Cardiac fibroblast (primary cell): ENCODE results near the gene TRPM4.
A peak's percentile ranks its signal among the peaks of the same experiment; 100 is the strongest.

Source experiments
- DNase-seq, 2 donors: peaks; one replicate each; pipeline versions ENCODE4 v3.0.0 to v3.0.0-alpha.2; 2010; ENCODE audit warnings: low read depth in 2 of 2
- H3K4me3 ChIP-seq, 2 donors: replicated peaks in 1 of 2; 1 replicate in 1 of 2; 2 replicates in 1 of 2; pipeline ENCODE4 v1.5.1; 2011; ENCODE audit warnings: low read depth in 2 of 2, low read length in 2 of 2, mild to moderate bottlenecking in 2 of 2, moderate library complexity in 1 of 2
- TF ChIP-seq, protein P1 (sequence below): IDR thresholded peaks from one replicate; pipeline ENCODE4 v1.5.1; 2011; ENCODE audit warnings: low read depth, mild to moderate bottlenecking, low read length, inconsistent platforms

TRPM4 gene

DNA sequence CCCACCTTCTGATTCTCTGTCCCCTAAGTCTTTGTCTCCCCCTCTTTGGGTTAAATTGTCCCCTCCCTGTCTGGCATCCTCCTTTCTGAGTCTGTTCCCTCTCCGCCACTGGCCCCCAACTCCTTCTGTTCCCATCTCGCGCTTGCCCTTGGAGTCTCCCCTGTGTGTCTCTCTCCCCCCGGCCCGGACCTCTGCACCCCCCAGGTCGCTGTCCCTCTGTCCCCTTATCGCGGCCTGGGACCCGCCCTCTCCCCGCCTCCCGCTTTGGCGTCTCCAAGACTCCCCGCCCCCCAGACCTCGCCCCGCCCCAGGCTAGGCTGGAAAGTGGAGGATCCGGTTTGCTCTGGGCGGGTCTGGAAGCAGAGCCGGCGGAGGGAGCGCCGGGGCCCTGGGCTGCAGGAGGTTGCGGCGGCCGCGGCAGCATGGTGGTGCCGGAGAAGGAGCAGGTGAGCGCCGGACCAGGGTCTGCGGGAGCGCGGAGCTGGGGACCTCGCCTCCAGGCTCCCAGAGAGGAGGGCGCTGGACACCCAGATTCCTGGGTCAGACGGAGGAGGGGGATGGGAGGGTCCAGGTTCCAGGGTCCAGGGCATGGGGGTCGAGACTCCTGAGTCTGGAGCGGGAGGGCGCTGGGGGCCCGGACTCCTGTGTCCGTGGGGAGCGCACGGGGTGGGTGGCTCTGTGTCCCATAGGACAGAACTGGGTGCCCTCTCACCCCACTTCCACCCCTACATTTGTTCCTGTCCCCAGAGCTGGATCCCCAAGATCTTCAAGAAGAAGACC lies at the start of gene TRPM4:
TRPM4 (plus strand) TSS at position 348 of the 780 bp plus-strand sequence; CDS start at position 423, 75 bp downstream.
- TF ChIP-seq, protein P1, sequence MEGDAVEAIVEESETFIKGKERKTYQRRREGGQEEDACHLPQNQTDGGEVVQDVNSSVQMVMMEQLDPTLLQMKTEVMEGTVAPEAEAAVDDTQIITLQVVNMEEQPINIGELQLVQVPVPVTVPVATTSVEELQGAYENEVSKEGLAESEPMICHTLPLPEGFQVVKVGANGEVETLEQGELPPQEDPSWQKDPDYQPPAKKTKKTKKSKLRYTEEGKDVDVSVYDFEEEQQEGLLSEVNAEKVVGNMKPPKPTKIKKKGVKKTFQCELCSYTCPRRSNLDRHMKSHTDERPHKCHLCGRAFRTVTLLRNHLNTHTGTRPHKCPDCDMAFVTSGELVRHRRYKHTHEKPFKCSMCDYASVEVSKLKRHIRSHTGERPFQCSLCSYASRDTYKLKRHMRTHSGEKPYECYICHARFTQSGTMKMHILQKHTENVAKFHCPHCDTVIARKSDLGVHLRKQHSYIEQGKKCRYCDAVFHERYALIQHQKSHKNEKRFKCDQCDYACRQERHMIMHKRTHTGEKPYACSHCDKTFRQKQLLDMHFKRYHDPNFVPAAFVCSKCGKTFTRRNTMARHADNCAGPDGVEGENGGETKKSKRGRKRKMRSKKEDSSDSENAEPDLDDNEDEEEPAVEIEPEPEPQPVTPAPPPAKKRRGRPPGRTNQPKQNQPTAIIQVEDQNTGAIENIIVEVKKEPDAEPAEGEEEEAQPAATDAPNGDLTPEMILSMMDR: no peak
- DNase-seq: peak; percentile 70 to 82
- H3K4me3 ChIP-seq: peak within 1 kb of the TSS; percentile 98

- DNase-seq: no peak
- no peak overlapping the region for H3K4me3 ChIP-seq
- TF ChIP-seq, protein P1: no peak
These were observed 48.5 kb upstream of the TRPM4 start for GRCh38 chr19:49109051-49109450.

DNA sequence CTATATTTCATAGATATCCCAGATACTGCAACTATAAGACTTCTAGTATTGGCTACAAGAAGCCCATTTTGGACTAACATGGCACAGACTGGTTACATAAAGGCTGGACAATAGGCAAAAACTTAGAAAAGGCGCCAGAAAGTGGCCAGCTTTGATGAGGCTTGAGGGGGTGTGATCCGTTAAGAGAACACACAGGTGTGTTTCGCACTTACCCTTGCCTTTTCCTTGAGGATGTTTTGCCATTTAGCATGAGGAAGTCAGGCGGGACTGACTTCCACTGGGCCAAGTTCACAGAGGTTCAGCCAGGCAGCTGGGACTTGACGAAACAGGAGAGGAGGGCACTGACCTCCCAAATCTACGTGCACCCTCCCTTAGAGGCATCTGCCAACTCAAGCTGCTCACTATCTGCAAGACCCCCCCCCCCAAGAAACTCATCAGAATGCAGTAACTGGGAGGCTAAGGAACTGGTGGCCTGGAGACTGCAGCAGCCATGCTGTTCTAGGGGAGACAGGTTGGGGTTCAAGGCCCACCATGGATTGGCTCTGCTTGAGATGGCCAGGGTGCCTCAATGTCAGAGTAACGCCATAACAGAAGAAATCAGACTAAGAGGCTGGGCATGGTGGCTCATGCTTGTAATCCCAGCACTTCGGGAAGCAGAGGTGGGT lies 47.9 kb upstream of the TRPM4 start:
- DNase-seq: no peak
- no peak overlapping the region for H3K4me3 ChIP-seq
- TF ChIP-seq, protein P1: no peak

DNA sequence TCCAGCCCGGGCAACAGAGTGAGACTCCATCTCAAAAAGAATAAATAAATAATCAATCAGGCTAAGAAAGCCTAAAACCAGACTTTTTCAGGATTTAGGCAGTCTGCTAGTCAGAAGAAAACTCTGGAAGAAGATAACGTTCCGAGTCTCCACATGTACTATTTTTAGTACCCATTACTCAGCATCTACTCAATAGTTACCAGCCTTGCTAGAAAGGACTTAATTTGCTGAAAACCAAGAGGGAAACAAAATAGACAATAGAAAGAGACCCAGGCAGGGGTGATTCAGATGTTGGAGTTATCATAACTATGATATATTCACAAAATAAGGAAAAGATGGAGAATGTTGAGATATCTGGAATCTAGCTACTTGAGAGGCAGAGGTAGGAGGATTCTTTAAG lies 47.0 kb upstream of the TRPM4 start:
- peak; percentile 51 to 59 for DNase-seq
- no peak overlapping the region for H3K4me3 ChIP-seq
- TF ChIP-seq, protein P1: no peak

DNA sequence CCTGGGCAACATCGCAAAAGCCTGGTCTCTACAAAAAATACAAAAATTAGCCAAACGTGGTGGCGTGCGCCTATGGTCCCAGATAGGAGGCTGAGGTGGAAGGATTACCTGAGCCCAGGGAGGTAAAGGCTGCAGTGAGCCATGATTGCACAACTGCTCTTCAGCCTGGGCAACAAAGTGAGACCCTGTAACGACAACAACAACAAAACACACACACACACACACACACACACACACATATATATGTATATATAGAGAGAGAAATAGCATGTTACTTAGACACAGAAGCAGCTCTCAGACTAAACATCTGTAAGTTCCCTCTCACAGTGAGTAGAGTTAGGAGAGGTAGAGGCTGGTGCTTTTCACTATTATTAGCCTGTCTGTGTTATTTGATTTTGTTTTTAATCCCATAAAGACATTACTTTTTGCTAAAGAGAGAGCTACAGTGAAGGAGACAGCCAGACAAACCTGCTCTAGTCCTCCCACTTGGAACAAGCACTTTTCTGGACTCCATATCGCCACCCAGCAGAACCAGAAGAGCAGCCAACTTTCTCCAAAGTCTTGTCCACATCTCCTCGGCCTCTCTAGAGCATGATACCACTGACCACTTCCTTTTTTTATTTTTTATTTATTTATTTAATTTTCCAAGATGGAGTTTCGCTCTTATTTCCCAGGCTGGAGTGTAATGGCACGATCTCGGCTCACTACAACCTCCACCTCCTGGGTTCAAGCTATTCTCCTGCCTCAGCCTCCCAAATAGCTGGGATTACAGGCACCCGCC lies 46.2 kb upstream of the TRPM4 start:
- H3K4me3 ChIP-seq: no peak overlapping the region
- DNase-seq: no peak
- TF ChIP-seq, protein P1: no peak

DNA sequence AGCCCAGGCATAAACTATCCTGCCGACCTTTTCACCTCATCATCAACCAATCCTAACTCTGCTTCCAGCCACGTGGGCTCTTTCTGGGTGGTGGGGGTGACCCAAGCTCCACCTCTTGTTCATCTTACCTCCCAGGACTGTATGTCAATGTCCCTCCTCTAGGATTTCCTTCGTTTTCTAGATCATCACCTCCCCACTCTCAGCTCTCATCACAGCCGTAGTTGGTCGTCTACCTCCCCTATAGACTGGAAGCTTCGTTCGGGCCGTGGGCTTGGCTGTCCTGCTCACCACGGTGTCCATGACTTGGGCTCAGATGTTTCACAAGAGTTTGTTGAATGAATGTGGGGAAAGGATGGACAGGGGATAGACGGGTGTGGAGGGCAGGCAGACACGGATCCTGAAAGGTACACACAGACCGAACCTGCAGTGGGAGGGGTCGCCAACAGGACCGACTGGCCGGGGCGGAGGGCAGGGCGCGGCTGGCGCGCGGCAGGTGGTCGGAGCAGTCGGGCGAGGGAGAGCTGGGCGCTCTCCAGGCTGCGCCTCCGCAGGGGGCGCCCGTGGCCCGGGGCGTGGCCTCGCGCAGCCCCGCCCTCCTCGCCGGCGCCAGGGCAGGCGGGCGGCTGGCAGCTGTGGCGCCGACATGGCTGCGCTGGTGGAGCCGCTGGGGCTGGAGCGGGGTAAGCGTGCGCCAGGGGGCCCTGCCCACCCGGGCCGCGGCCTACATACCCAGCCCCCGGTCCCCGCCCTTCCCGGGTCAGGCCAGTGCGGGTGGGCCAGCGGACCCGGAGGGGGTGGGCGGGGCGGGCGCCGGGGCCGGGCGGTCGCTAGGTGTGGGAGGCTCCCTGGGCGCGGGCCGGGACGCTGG lies 43.6 kb upstream of the TRPM4 start, which contains the start of gene LIN7B:
LIN7B (plus strand) TSS at position 609 of the 868 bp plus-strand sequence; CDS start at position 644, 35 bp downstream.
- TF ChIP-seq, protein P1: no peak
- DNase-seq: peak; percentile 51 to 72
- peak within 1 kb of the TSS; percentile 73 to 75 for H3K4me3 ChIP-seq
